ENCODE results near the gene C11orf21. TPM values are rescaled to one million over a fixed set of nuclear protein-coding genes. Genes with fewer than 3 reads are reported as not detected.
"Not testable (repeated sequence)": the region's sequence is repeated elsewhere in the genome, so short reads cannot be mapped to it uniquely, and the experiment has no call there.

C11orf21 gene
- total and polyA plus RNA-seq, 9 donors = 0.41 to 4.1 (median 2.3) TPM

DNA sequence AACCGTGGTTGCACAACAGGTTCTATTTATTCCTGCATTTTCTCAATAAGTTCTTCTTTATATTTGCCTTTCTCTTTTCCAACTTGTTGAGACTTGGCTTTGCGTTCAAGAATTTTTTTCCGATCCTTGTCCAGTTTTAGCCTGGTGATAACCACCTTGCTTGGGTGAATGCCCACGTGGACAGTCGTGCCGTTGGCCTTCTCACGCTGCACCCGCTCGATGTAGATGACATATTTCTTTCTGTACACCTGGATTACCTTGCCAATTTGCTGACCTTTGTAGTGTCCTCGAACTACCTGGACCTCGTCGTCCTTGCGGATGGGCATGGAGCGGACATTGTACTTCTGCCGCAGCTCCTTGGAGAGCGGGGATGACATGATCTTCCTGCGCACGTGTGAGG is 33.6 kb upstream of the C11orf21 start:
- H3K4me3 ChIP-seq (ENCODE audit: low read length); H3K27me3 ChIP-seq (ENCODE audit: control insufficient read depth, insufficient read depth, low read length); H3K9me3 ChIP-seq (replicated peaks; ENCODE audit: control insufficient read depth, low read depth, low read length); DNase-seq; H3K27ac ChIP-seq (ENCODE audit: low read length); H3K36me3 ChIP-seq (ENCODE audit: control insufficient read depth, insufficient read depth, low read length); H3K4me1 ChIP-seq (ENCODE audit: control insufficient read depth, insufficient read depth, low read length): not testable (repeated sequence)
- WGBS (ENCODE audit: insufficient coverage) = 93% methylated on average over 11 of the region's 18 CpGs

DNA sequence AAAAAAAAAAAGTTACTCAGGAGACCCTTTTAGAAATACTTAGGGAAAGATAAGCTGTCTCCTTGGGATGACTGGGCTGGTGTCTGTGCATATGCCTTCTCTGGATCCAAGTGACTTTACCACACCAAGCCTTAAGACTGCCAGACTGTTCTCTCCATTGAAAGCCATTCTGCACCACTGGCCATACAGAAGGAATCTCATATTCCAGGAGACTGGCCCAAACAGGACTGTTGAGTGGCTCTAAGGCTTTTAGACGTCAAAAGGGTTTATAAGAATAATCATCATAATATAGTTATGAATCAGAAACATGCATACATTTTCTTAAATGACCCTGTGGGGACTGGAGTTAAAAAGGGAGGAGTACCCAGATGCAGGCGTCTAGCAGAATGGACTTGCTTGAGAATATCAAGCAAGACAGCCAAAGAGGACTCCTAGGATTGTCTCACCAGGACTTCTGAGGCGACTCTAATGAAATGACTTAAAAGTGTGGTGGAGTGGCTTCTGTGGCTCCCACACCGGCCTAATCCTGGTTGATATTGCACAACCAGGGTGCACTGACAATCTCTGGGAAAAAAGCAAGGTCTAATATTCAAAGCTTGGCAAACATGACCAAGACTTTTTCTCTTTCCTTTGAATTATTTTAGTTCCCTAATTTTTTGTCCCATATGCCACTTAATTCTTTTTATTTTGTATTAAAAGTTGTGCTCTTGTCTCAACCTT is 31.9 kb upstream of the C11orf21 start:
- no CpG with 5 or more reads among the region's 4 CpGs for WGBS (ENCODE audit: insufficient coverage)
- H3K36me3 ChIP-seq (ENCODE audit: control insufficient read depth, insufficient read depth, low read length); H3K9me3 ChIP-seq (replicated peaks; ENCODE audit: control insufficient read depth, low read depth, low read length); DNase-seq; H3K4me1 ChIP-seq (ENCODE audit: control insufficient read depth, insufficient read depth, low read length); H3K4me3 ChIP-seq (ENCODE audit: low read length); H3K27ac ChIP-seq (ENCODE audit: low read length); H3K27me3 ChIP-seq (ENCODE audit: control insufficient read depth, insufficient read depth, low read length): not testable (repeated sequence)

DNA sequence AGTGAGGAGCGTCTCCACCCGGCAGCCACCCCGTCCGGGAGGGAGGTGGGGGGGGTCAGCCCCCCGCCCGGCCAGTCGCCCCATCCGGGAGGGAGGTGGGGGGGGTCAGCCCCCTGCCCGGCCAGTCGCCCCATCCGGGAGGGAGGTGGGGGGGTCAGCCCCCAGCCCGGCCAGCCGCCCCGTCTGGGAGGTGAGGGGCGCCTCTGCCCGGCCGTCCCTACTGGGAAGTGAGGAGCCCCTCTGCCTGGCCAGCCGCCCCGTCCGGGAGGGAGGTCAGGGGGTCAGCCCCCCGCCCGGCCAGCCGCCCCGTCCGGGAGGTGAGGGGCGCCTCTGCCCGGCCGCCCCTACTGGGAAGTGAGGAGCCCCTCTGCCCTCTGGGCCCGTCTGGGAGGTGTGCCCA is 30.9 kb upstream of the C11orf21 start:
- not testable (repeated sequence) for H3K4me3 ChIP-seq (ENCODE audit: low read length); H3K27ac ChIP-seq (ENCODE audit: low read length); H3K36me3 ChIP-seq (ENCODE audit: control insufficient read depth, insufficient read depth, low read length); H3K4me1 ChIP-seq (ENCODE audit: control insufficient read depth, insufficient read depth, low read length); DNase-seq; H3K9me3 ChIP-seq (replicated peaks; ENCODE audit: control insufficient read depth, low read depth, low read length); H3K27me3 ChIP-seq (ENCODE audit: control insufficient read depth, insufficient read depth, low read length)
- WGBS (ENCODE audit: insufficient coverage) = no CpG with 5 or more reads among the region's 29 CpGs

- Histone ChIP-seq H3K4me3 (ENCODE audit: low read length) (no peak overlapping the region), H3K9me3 (replicated peaks; ENCODE audit: control insufficient read depth, low read depth, low read length) (no peaks in the 10 kb centered on the region), H3K4me1 (ENCODE audit: control insufficient read depth, insufficient read depth, low read length) (no peaks in the 10 kb centered on the region), H3K27ac (ENCODE audit: low read length) (no peak overlapping the region), H3K36me3 (ENCODE audit: control insufficient read depth, insufficient read depth, low read length) (no peaks in the 10 kb centered on the region), H3K27me3 (ENCODE audit: control insufficient read depth, insufficient read depth, low read length) (no peaks in the 10 kb centered on the region)
- WGBS (ENCODE audit: insufficient coverage) = 92% methylated on average over 3 of the region's 5 CpGs
- no peak for DNase-seq
These were observed 29.7 kb upstream of the C11orf21 start for GRCh38 chr11:2331404-2331803.

GRCh38 chr11:2330696-2331095 is 29.0 kb upstream of the C11orf21 start:
- no peaks in the 10 kb centered on the region for H3K27me3 ChIP-seq (ENCODE audit: control insufficient read depth, insufficient read depth, low read length)
- WGBS (ENCODE audit: insufficient coverage) = 85% methylated on average over 5 of the region's 6 CpGs
- H3K4me1 ChIP-seq (ENCODE audit: control insufficient read depth, insufficient read depth, low read length) = no peaks in the 10 kb centered on the region
- no peak for DNase-seq
- H3K9me3 ChIP-seq (replicated peaks; ENCODE audit: control insufficient read depth, low read depth, low read length) = no peaks in the 10 kb centered on the region
- no peak overlapping the region for H3K4me3 ChIP-seq (ENCODE audit: low read length)
- no peak overlapping the region for H3K27ac ChIP-seq (ENCODE audit: low read length)
- H3K36me3 ChIP-seq (ENCODE audit: control insufficient read depth, insufficient read depth, low read length) = no peaks in the 10 kb centered on the region

- WGBS (ENCODE audit: insufficient coverage) = 72% methylated on average over 3 of the region's 9 CpGs
- Histone ChIP-seq H3K27ac (ENCODE audit: low read length) (no peak overlapping the region), H3K36me3 (ENCODE audit: control insufficient read depth, insufficient read depth, low read length) (no peaks in the 10 kb centered on the region), H3K27me3 (ENCODE audit: control insufficient read depth, insufficient read depth, low read length) (no peaks in the 10 kb centered on the region), H3K4me3 (ENCODE audit: low read length) (no peak overlapping the region), H3K4me1 (ENCODE audit: control insufficient read depth, insufficient read depth, low read length) (no peaks in the 10 kb centered on the region), H3K9me3 (replicated peaks; ENCODE audit: control insufficient read depth, low read depth, low read length) (no peaks in the 10 kb centered on the region)
- DNase-seq = no peak
These were observed 27.8 kb upstream of the C11orf21 start for GRCh38 chr11:2329551-2329950.

DNA sequence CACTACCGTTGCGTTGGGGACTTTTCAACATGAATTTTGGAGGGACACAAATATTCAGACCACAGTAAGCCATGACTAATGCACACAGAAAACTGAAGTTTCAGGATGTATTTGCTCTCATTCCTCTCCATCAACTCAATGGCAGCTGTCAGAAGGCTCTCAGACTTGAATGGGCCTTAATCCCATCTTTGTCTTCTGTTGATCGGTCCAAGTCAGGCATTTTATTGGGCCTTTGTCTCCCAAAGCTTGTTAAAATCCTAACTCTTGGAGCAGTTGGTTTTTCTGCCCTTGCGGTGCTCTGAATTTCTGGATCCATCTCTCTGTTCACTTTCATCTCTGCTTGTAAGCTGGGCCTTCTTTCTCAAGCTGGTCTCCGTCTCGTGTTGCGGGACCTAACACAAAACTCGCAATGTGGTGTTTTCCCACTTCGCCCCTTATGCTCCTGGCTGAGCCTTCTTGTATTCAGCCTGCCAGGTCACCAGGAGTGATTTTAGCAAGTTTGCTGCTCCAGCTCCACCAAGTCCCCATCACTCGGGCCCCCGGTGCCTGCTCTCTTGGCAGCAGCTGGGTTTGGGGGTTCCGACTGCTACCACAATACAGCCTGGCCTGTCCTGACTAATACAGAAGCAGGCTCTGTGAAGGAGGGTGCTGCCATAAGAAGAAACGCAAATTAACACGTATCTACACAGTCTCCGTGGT is 27.1 kb upstream of the C11orf21 start:
- Histone ChIP-seq H3K36me3 (ENCODE audit: control insufficient read depth, insufficient read depth, low read length) (no peaks in the 10 kb centered on the region), H3K4me1 (ENCODE audit: control insufficient read depth, insufficient read depth, low read length) (no peaks in the 10 kb centered on the region), H3K9me3 (replicated peaks; ENCODE audit: control insufficient read depth, low read depth, low read length) (no peaks in the 10 kb centered on the region), H3K27me3 (ENCODE audit: control insufficient read depth, insufficient read depth, low read length) (no peaks in the 10 kb centered on the region), H3K4me3 (ENCODE audit: low read length) (no peak overlapping the region), H3K27ac (ENCODE audit: low read length) (no peak overlapping the region)
- WGBS (ENCODE audit: insufficient coverage) = 92% methylated on average over 10 of the region's 15 CpGs
- DNase-seq = no peak

DNA sequence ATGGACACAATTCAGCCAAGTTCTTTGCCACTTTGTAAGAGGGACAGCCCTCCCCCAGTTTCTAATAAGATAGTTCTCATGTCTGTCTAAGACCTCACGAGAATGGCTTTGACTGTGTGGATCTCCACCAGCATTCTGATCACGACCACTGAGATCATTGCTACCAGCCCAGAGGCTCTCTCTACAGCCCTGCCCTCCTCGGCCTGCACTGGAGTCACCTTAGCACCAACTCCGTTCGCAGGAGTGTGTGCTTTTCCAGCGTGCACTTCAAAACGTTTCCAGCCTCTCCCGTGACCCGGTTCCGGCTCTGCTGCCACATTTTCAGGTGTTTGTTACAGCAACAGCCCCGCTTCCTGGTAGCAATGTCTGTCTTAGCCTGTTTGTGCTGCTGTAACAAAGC is 26.3 kb upstream of the C11orf21 start:
- Histone ChIP-seq H3K4me1 (ENCODE audit: control insufficient read depth, insufficient read depth, low read length) (no peaks in the 10 kb centered on the region), H3K27ac (ENCODE audit: low read length) (no peak overlapping the region), H3K36me3 (ENCODE audit: control insufficient read depth, insufficient read depth, low read length) (no peaks in the 10 kb centered on the region), H3K27me3 (ENCODE audit: control insufficient read depth, insufficient read depth, low read length) (no peaks in the 10 kb centered on the region), H3K9me3 (replicated peaks; ENCODE audit: control insufficient read depth, low read depth, low read length) (no peaks in the 10 kb centered on the region), H3K4me3 (ENCODE audit: low read length) (no peak overlapping the region)
- WGBS (ENCODE audit: insufficient coverage) = 78% methylated on average over 11 of the region's 11 CpGs
- DNase-seq = no peak

- DNase-seq = no peak
- Histone ChIP-seq H3K36me3 (ENCODE audit: control insufficient read depth, insufficient read depth, low read length) (no peaks in the 10 kb centered on the region), H3K4me1 (ENCODE audit: control insufficient read depth, insufficient read depth, low read length) (no peaks in the 10 kb centered on the region), H3K9me3 (replicated peaks; ENCODE audit: control insufficient read depth, low read depth, low read length) (no peaks in the 10 kb centered on the region), H3K27ac (ENCODE audit: low read length) (no peak overlapping the region), H3K4me3 (ENCODE audit: low read length) (no peak overlapping the region), H3K27me3 (ENCODE audit: control insufficient read depth, insufficient read depth, low read length) (no peaks in the 10 kb centered on the region)
- WGBS (ENCODE audit: insufficient coverage) = 92% methylated on average over 10 of the region's 11 CpGs
These were observed 25.3 kb upstream of the C11orf21 start for GRCh38 chr11:2327032-2327431.

GRCh38 chr11:2325719-2326118 is 24.0 kb upstream of the C11orf21 start:
- no peaks in the 10 kb centered on the region for H3K9me3 ChIP-seq (replicated peaks; ENCODE audit: control insufficient read depth, low read depth, low read length)
- DNase-seq = no peak
- H3K4me1 ChIP-seq (ENCODE audit: control insufficient read depth, insufficient read depth, low read length) = no peaks in the 10 kb centered on the region
- no peak overlapping the region for H3K27ac ChIP-seq (ENCODE audit: low read length)
- H3K36me3 ChIP-seq (ENCODE audit: control insufficient read depth, insufficient read depth, low read length) = no peaks in the 10 kb centered on the region
- no peaks in the 10 kb centered on the region for H3K27me3 ChIP-seq (ENCODE audit: control insufficient read depth, insufficient read depth, low read length)
- WGBS (ENCODE audit: insufficient coverage) = 71% methylated on average over 1 of the region's 2 CpGs
- H3K4me3 ChIP-seq (ENCODE audit: low read length) = no peak overlapping the region

Data from muscle of leg (tissue), 11 donors.